ENCODE measurements around the gene MICU1. TPM values are rescaled to one million over a fixed set of nuclear protein-coding genes. Genes with fewer than 3 reads are reported as not detected.
A peak's percentile ranks its signal among the peaks of the same experiment; 100 is the strongest.

MICU1 gene
- total RNA-seq, 1 experiment from 2014 or later: 70.5 TPM

DNA sequence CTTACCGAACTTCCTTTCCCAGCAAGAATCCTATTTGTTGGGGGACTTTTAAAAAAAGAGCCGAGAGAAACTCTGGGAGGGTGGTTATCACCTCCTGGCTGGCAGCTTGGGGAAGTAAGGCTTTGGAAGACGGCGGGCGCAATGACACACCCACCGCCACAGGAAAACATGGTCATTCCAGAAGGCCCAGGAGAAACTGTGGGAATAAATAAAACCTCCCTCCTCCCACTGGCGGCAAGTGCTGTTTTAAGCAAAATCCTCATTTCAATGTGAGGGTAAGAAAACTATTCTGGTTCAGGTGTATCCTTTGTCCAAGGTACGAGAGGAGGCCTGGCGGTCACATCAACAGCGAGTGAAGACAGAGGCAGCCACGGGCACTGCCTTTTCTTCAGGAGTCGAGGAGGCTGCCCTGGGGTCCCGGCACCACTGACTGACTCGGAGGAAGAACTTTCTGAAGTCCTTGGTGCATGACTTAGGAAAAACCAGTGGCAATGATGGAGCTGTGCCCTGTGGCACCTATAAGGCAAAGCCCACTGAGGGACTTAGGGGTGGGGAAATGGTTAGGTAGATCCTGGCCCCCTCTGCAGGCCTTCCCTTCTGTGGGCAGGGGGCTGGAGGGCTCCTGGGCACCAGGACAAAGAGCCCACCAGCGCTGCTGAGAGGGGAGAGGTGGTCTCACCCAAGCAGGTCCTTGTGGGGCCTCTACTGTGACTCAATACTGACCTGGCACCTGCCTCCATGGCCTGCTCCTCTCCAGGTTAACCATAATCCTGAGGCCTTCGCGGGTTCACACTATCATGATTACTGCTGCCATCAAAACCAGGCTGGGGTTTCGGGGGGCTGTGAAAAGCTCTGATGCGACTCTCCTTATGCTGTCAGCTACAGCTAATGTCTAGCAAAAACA, 292.5 kb downstream of the MICU1 start:
- Histone ChIP-seq H3K4me2 (peak overlapping the region; percentile 71; the same call in 1 of the 2 replicates), H3K9me2 (ENCODE audit: insufficient read depth) (no peaks in the 10 kb centered on the region), H3K9me3 (ENCODE audit: insufficient read depth, low read depth) (no peaks in the 10 kb centered on the region), H3K27me3 (ENCODE audit: insufficient read depth, low read depth) (no peaks in the 10 kb centered on the region), H3K79me2 (ENCODE audit: low read depth) (no peaks in the 10 kb centered on the region), H3F3A (ENCODE audit: insufficient read depth, low read depth) (peaks cover 43% of the 10 kb centered on the region), H4K20me1 (ENCODE audit: insufficient read depth) (no peaks in the 10 kb centered on the region), H3K27ac (peak overlapping the region; percentile 95), H3K4me3 (no peak overlapping the region), H3K36me3 (ENCODE audit: low read depth) (peaks cover 4% of the 10 kb centered on the region; the same call in 1 of the 2 replicates), H3K4me1 (replicated peaks; ENCODE audit: insufficient read depth) (peaks cover 54% of the 10 kb centered on the region), H2AFZ (no peak overlapping the region)
- POLR2A ChIA-PET (ENCODE audit: unreplicated experiment): interaction anchor here (0.6 kb wide), 2 partner anchors 104 to 212 kb away, joined by 4 to 11 read pairs; no protein-coding TSS in a partner anchor
- no peak for TF ChIP-seq EZH2 (IDR thresholded peaks at IDR 0.05; ENCODE audit: low read depth)
- no peak for TF ChIP-seq CTCF (conservative IDR thresholded peaks at IDR 0.05)
- CTCF ChIA-PET: interaction anchor here (0.6 to 1.4 kb wide), 3 partner anchors 112 to 840 kb away, joined by 4 to 7 read pairs (median 4); no protein-coding TSS in a partner anchor
- no peak for DNase-seq
- intact Hi-C loops (cut with micrococcal nuclease; ENCODE audit: unreplicated experiment): loop anchor here (5.0 to 10.0 kb wide), 2 partner anchors 566 to 1019 kb away; partner anchors contain the start of gene SLC29A3
- BruUV-seq (replicated peaks): TSS peak; percentile 67

DNA sequence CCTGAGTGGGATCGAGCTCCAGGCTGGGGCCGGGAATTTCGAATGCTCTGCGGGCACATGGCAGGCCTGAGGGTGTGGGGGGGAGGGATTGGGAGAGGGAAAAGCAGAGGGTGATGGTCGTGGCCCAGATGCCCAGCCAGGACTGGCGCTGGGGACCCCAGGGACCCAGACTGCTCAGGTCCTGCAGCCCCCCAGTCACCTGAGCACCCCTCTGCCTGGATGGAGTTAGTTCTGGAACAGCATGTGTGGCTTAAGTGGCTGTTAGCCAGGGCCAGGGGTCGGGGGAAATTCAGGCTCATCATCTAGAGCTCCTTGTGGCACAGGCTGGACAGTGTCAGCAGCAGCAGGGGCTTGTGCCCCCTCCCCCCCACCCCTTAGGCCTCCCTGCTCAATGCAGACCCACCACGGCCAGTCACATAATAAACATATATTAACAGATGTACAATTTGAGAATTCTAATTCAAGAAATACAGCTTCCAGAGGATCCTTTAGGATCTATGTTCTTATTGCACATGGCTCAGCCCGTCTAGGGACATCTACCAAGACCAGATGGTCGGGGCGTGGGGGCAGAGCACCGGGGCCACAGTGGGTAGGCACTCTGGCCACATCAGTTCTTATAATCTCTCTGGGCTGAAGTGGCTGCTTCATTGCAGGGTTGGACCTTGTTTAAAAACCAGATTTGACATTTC, 293.3 kb downstream of the MICU1 start:
- H3K4me2 ChIP-seq: peak overlapping the region; percentile 71
- H3K27me3 ChIP-seq (ENCODE audit: insufficient read depth, low read depth): no peaks in the 10 kb centered on the region
- no peak for DNase-seq
- TF ChIP-seq EZH2 (IDR thresholded peaks at IDR 0.05; ENCODE audit: low read depth) (no peak), CTCF (conservative IDR thresholded peaks at IDR 0.05) (no peak)
- H2AFZ ChIP-seq: no peak overlapping the region
- H3K27ac ChIP-seq: peak overlapping the region; percentile 95
- H3K9me3 ChIP-seq (ENCODE audit: insufficient read depth, low read depth): no peaks in the 10 kb centered on the region
- H3K79me2 ChIP-seq (ENCODE audit: low read depth): no peaks in the 10 kb centered on the region
- intact Hi-C loops (cut with micrococcal nuclease; ENCODE audit: unreplicated experiment): loop anchor here (5.0 to 10.0 kb wide), 2 partner anchors 565 to 1018 kb away; partner anchors contain the start of gene SLC29A3
- H3K9me2 ChIP-seq (ENCODE audit: insufficient read depth): no peaks in the 10 kb centered on the region
- no TSS peak for BruUV-seq (replicated peaks)
- H3K4me3 ChIP-seq: peak overlapping the region; percentile 36; the same call in 1 of the 2 replicates
- CTCF ChIA-PET: interaction anchor here (0.5 to 1.5 kb wide), 7 partner anchors 12 to 284 kb away, joined by 3 to 18 read pairs (median 5); no protein-coding TSS in a partner anchor
- POLR2A ChIA-PET (ENCODE audit: unreplicated experiment): interaction anchor here (0.5 to 1.2 kb wide), 11 partner anchors 22 to 831 kb away, joined by 3 to 18 read pairs (median 6); partner anchors contain the start of gene PSAP
- H4K20me1 ChIP-seq (ENCODE audit: insufficient read depth): no peaks in the 10 kb centered on the region
- peaks cover 62% of the 10 kb centered on the region for H3K4me1 ChIP-seq (replicated peaks; ENCODE audit: insufficient read depth)
- peaks cover 4% of the 10 kb centered on the region; the same call in 1 of the 2 replicates for H3K36me3 ChIP-seq (ENCODE audit: low read depth)
- peaks cover 41% of the 10 kb centered on the region for H3F3A ChIP-seq (ENCODE audit: insufficient read depth, low read depth)

Data from PC-9 (cell line).